Measurements from ENCODE around the gene CDK19.
"Not testable (repeated sequence)": the region's sequence is repeated elsewhere in the genome, so short reads cannot be mapped to it uniquely, and the experiment has no call there.

Gene CDK19

DNA sequence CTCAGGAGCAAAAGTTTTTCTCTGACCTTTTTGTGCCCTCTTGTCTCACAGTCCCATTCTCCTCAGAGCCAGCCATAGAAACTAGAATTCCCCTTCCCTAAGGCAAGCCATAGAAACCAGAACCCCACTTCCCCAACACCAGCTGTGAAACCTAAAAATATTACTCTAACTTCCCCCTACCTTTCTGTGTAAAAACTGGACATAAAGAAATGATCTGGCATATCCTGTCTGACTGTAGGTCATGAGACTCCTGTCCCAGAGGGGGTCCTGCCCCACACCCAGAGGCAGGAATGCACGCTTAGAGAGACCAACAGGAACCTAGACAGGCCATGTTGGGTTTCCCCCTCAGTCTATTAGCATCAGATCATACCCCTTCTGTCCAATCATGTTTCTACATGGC, 198.2 kb downstream of the CDK19 start:
- no peak for DNase-seq

DNA sequence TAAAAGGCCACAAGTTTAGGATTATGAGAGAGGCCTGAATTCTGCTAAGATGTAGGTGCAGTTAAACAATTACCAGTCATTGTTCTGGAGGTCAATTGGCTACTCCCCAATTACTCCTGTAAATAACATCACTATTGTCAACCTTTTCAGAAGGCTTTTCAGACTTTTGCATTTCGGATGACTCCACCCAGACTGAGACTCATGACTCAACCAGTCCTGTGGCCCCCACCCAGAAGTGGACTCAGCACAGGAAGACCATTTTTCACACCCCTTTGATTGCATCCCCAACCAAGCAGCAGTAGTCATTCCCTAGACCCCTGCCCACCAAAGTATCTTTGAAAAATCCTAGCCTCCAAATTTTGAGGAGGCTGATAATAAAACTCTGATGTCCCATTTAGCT, 199.5 kb downstream of the CDK19 start:
- DNase-seq, result no peak

DNA sequence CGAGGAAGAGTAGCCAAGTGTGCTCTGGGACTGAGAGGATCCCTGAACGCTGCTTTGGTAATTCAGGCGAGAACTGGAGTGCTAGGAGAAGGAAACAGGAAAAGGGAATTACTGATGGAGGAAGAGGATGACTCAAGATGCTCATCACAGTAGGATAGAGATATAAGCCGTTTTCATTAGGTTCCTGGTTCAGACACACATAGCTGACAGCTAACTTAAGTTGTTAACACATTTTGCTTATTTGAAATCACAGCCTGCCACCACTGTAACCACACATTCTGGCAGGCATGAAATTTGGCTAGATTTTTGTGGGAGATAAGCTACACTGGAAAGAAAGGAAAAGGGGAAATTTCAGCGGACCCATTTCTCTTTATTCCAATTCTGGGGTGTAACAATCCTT, 200.7 kb downstream of the CDK19 start:
- no peak for DNase-seq

DNA sequence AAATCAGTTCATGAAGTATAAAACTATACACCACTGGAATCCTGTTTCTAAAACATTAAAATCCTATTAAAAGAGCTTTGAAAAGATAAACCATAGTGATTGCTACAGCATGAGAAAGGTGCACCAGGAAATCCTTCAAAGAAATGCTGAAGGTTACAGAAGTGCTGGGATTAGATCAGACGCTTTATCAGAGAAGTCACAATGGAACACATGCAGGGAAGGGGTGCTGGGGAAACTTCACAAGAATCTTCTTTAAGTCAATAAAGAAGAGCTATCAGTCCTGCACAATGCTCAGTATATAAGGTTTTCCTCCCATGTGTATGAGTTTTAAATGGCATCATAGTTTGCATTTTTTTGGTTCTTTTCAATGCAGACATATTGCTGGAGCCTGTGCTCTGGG, 201.2 kb downstream of the CDK19 start:
- no peak for DNase-seq

DNA sequence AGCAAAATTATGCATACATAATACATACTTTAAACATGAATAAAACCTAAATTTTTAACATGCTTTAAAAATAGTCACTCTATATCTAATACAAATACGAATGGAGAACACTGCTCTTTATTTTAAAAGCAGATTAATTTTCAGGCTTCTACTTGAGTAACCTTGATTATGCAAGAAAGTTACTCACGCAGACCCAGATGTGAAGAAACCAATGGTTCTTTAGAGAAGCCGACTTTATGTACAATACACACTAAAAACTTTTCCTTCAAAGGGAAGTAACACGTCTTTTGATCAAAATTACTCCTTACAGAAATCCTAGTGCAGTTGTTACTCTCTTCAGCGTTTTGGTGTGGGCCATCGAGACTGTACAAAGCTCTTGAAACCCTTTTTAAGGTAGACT, 201.9 kb downstream of the CDK19 start:
- DNase-seq, result no peak

DNA sequence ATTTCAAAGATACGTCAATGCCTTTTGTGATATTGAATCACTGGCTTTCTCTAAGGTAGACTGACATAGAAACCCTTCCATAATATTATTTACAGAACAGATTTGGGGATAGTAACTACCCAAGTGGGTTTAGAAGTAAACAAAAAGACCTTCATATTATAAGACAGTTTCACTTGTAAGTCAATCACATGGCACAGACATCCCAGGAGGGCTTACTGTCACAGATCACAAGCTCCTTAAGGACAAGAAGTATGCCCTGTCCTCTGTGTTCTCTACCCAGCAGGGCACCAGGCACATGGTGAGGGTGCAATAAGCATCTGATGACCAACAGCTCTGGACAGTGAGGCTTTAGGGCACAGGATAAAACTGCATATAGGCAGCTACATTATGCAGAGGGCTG, 203.0 kb downstream of the CDK19 start:
- no peak for DNase-seq

DNA sequence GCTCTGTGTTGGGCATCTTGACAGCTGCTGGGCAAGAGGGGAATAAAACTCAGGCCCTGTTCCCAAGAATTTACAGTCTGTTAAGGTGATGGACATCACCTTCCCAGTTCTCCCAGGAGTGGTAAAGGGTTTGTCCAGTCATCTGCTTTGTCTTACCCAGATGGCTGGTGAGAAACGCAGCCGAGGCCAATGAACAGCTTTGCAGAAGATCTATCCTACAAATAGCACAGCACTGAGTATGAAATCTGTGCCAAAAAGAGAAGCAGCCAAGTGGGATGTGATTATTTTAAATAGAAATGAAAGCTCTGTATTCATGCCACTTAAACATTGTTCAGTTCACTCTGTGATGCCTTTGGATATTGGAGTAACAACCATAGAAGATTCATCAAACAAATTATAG, 206.2 kb downstream of the CDK19 start:
- no peak for DNase-seq

DNA sequence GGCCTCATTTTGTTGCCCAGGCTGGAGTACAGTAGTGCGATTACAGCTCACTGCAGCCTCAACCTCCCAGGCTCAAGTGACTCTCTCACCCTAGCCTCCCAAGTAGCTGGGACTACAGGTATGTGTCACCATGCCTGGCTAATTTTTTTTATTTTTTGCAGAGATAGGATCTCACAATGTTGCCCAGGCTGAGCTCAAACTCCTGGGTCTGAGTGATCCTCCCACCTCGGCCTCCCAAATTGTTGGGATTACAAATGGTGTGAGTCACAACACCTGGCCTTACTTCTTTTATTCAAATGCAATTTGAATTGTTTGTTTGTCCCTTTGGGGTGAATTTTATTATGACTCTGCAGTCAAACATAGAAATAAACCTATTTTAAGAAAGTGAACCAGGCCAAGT, 207.1 kb downstream of the CDK19 start:
- no peak for DNase-seq

DNA sequence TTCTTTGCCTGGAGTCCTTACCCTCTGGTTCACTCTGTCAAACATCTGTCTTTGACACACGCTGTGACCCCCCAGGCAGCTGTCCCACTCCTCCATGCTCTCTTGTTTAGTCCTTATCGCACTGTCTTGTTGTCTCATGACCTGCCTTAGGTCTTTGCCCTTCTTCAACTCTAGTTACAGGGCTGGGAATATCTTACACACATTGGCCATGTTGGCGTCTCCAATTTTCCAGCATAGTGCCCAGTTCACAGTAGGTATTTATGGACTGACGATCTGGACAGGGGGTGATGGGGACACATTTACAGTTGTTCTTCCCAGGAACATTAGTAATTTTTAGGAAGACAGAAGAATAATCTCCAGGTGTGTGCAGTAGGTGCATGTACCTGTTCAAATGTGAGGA, 209.1 kb downstream of the CDK19 start:
- no peak for DNase-seq

DNA sequence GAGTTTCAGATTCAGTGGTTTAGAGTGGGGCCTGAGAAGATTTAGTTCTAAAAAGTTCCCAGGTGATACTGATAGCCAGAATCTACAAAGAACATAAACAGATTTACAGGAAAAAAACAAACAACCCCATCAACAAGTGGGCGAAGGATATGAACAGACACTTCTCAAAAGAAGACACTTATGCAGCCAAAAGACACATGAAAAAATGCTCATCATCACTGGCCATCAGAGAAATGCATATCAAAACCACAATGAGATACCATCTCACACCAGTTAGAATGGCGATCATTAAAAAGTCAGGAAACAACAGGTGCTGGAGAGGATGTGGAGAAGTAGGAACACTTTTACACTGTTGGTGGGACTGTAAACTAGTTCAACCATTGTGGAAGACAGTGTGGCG, 214.6 kb downstream of the CDK19 start:
- DNase-seq, result not testable (repeated sequence)

DNA sequence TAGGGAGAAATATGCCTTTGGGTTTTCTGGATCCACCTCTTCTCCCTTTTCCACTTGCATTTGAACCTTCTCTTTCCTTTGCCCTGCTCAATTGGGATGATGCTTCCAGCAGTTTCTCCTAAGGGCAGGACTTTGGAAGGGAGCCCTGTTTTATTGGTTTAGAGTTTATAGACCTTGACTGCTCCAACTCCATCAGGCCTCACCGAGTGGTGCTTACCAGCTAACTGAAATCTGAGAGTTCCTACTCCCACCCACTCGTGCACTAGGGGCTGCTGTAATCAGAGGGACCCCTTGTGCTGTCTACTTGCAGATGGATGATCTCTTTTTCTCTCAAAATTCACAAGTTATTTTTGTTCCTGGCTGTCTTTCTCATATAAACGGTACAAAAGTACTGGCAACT, 217.5 kb downstream of the CDK19 start:
- DNase-seq, result no peak

DNA sequence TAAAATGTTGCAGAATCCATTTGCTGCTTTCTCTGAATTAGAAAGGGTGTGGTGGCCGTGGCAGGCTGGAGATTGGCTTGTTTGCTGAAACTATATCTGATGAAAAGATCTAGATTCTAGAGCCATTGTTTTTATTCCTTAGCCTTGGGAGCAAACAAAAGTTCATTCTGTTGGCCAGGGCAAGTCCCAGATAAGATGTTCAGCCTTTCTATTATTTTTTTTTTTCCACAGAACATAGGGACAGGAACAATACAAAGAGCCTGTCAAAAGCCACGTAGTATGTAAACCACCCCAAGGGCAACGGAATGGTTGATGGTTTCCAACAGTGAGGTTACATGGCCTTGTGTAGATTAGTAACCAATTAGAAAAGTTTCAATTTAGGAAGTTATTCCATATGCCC, 218.9 kb downstream of the CDK19 start:
- no peak for DNase-seq

DNA sequence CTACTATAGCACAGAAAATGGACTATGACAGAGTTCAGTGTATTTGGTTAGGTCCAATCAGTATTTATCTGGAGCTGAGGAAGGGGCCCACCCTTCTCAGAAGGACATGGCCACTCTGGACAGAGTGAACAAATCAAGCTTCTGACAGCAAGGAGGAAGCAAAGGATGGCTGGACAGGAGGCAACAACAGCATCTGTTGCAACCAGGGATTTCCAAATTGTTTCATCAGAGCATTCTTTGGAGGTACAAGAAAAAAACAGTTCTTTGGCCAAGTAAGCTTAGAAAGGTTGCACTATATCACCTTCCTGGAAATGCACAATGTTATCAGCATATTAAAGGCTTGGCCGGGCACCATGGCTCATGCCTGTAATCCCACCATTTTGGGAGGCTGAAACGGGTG, 220.2 kb downstream of the CDK19 start:
- no peak for DNase-seq

DNA sequence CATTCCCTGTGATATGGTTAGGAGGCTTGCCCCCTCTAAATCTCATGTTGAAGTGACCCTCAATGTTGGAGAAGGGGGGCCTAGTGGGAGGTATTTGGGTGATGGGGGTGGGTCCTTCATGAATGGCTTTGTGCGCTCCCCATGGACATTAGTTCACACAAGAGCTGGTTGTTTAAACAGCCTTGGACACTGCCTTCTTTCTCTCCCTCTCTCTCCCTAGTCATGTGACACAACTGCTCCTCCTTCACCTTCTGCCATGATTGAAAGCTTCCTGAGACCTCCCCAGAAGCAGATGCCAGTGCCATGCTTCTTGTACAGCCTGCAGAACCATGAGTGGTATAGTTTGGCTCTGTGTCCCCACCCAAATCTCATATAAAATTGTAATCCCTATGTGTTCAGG, 221.6 kb downstream of the CDK19 start:
- DNase-seq, result no peak

DNA sequence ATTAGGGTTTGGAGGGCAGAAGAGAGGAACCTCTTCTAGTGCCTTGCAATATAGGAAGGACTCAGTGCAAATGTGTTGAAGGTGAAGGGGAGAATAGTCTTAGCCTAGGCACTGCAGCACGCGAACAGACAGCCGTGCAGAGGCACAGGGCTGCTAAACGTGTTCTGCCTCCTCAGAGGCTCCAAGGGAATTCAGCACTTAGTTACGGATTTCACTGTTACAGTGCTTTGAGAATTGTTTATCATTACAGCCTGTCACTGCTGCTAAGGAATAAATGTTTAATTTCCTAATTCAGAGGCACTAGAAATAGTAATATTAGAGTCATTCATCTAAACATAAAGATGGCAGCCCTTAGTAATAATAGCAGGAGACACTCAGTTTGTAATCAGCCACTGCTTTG, 222.5 kb downstream of the CDK19 start:
- no peak for DNase-seq

DNA sequence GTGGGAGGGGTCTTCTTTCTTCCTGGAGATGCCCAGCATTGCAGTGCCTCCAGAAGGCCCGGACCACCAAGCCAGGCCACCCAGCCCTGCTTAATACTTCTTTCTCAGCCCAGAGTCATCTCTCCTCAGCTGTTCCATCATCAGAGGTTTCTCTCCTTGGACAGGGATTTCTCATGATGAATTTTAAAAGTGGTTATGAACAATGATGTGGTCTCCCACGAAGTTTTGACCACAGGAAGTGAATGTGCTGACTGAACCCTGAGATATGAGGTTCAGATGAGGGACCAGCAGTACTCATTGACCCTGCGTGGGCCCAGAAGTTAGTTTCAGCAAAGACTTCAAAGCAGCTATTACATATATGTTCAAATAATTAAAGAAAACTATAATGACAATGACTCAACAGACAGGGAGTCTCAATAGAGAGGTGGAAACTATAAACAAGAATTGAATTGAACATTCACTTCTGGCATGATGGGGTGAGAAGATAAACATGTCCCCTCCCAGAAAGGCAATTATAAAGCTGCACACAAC, 224.4 kb downstream of the CDK19 start:
- DNase-seq, result no peak

DNA sequence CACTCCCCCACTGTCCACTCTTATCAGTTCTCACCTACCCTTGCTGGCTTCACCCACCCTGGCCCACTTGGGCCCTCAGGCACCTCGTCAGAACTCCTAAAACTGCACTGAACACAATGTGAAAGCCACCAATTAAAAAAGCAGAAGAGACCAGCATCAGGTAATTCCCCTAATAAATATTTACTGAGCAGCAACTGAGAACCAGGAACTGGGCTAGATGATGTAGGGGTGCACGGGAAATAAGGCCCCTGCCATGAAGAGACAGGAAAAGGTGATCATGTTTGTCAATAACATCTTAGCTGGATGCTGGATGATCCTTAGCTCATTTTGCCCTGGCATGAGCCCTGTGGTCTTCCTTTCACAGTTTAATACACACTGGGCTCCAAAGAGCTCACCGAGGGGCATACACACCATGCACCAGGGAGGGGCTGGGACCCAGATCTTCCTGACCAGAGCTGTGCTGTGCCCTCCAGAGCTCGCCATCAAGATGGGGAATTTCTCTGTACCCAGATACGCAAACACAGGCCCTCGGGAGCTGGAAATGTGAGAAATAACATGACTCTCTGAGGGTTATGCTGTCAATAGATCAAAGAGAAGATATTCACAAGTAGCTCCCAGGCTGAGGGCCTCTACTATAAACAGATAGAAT, 225.3 kb downstream of the CDK19 start:
- DNase-seq, result no peak

DNA sequence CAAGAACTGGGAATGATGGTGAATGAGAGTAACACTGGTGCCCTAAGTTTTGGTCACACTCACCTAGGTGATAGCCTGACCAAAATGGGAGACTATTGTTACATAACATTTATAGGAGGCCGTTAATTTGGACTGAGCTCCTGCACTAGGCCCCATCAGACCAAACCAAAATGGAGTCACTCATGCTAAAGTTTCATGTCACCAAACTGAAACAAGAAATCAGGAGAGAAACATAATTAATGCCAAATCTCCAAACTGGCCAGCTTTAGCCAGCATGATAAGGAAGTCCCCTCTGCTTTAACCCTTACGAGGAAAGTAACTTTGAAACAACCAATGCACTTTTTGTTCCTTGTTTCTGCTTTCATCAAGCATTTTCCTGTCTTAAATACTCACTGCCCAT, 227.9 kb downstream of the CDK19 start:
- DNase-seq, result no peak

DNA sequence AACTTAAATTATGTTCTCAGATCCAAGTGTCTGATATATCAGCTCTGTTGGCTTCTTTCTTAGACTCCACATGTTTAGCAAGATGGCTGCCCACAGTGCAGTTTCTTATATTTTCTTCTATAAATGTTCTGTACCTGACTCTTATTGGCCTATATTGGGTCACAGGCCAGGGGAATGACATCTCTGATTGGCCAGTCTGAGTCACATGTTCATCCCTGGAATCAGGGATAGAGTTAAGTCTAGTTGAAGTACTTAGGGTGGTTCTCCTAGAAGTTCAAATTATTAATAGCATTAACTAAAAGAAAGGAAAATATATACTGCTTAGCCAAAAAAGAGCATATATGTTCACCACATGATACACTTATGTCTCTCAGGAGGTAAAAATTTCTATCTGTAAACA, 233.6 kb downstream of the CDK19 start:
- no peak for DNase-seq

DNA sequence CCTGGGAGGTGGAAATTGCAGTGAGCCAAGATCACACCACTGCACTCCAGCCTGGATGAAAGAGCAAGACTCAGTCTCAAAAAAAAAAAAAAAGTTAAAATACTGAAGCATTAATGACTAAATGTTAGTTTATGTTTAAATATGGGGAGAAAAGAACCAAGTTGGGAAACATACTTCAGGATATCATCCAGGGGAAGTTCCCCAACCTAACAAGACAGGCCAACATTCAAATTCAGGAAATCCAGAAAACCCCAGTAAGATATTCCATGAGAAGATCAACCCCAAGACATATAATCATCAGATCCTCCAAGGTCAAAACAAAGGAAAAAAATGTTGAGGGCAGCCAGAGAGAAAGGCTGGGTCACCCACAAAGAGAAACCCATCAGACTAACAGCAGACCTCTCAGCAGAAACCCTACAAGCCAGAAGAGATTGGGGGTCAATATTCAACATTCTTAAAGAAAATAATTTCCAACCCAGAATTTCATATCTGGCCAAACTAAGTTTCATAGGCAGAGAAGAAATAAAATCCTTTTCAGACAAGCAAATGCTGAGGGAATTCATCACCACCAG, 237.6 kb downstream of the CDK19 start:
- DNase-seq, result not testable (repeated sequence)

DNA sequence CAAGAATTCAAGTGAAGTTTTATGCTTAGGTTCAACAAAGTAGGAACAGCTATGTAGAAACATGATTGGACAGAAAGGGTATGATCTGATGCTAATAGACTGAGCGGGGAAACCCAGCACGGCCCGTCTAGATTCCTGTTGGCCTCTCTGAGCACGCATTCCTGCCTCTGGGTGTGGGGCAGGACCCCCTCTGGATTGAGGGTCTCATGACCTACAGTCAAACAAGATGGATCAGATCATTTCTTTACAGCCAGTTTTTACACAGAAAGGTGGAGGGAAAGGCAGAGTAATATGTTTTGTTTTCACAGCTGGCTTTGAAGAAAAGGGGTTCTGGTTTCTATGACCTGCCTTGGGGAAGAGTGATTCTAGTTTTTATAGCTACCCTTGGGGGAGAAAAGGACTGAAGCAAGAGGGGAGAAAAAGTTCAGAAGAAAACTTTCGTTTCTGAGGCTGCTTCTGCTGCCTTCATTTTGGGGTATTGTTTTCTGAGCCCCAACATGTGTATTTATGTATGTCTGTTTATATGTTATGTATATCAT, 239.3 kb downstream of the CDK19 start:
- DNase-seq, result no peak

DNA sequence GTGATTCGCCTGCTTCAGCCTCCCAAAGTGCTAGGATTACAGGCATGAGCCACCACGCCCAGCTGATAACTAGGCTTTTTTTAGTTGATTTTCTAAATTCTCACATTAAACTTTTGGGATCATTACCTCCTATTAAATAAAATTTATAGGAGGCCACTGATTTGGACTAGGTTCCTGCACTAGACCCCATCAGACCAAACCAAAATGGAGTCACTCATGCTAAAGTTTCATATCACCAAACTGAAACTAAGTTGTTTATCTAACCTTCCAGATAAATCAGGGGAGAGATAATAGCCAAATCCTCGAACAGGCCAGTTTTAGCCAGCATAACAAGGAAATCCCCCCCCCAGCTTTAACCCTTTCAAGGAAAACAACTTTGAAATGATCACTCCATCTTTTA, 240.5 kb downstream of the CDK19 start:
- DNase-seq, result no peak

DNA sequence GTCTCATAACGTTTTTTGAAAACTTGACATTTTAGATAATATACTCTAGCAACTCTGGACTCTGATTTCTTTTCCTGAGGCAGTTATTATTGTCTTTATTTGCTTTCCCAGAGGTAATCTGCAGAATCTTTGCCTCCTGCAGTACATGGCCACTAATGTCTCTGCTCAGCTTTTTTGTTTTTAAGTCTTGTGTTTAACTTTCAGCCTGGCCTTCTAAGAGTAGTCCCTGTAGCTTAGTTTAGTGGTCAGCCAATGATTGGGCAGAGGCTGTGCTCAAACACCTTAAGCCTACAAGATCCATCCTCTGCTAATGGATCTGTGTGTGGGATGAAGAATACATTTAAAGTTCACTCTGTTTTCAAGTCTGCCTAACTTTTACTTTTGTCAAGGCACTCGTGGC, 241.7 kb downstream of the CDK19 start:
- no peak for DNase-seq

DNA sequence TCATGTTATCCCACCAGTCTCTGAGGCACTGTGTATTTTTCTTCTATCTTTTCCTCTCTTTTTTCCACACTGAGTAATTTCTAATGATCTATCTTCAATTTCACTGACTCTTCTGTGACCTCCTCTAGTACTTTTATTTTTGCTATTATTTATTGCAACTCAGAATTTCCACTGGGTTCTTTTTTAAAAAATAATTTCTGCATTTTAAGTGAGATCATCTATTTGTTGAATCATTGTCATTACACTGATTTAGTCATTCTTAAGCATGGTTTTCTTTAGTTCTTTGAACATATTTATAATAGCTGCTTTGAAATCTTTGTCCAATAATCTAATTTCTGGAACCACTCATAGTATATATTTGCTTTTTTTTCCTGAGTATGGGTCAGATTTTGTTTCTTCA, 242.1 kb downstream of the CDK19 start:
- DNase-seq, result no peak

Measured in activated CD8-positive, alpha-beta memory T cell treated with anti-CD3 and anti-CD28 coated beads, Interleukin-2, amount 50 U/mL, for 4 hours (primary cell).